ENCODE results near the gene FGF3. TPM values are rescaled to one million over a fixed set of nuclear protein-coding genes. Genes with fewer than 3 reads are reported as not detected.
A peak's percentile ranks its signal among the peaks of the same experiment; 100 is the strongest.

The FGF3 gene
- total RNA-seq, 1 donor from 2014 or later, result not detected

DNA sequence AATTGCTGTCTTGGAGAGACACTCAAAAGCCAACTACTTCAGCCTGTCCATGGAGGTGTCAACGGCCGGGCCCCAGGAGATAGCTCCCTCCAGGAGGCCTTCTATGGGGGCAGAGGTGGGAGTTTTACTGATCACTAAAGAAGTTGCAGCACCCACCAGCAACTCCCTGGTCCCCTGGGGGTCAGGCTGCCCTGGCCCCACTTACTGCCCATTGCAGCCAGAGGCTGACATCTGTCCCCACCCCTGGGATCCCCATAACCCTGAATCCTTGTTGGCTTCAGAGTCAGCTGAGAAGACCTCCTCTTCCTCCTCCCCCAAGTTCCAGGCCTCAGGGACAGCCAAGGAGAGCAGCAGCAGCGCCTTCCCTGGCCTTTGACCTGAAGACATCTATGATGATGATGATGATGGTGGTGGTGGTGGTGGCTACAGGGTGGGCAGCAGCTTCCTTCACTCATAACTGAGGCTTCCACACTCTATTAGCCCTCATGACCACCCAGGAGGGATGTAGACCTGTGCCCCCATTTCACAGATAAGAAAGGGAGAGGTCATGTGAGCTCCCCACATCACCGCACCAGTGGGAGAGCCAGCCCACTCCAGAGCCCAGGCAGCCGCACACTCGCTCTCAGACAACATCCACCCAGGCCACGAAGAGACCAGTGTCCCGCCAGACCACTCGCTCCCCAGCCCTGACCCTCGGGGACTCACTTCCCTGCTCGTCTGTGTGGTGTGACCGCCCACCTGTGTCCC is 43.8 kb upstream of the FGF3 start:
- DNase-seq (ENCODE audit: low spot score), result no peak
- Mint-ChIP-seq H3K4me3 (ENCODE audit: unreplicated experiment) (no peak overlapping the region), H3K9me3 (ENCODE audit: unreplicated experiment) (no peaks in the 10 kb centered on the region), H3K4me1 (ENCODE audit: unreplicated experiment) (no peaks in the 10 kb centered on the region), H3K36me3 (ENCODE audit: low read depth, unreplicated experiment) (no peaks in the 10 kb centered on the region), H3K27me3 (ENCODE audit: unreplicated experiment) (peaks cover 6% of the 10 kb centered on the region), H3K27ac (ENCODE audit: unreplicated experiment) (peak overlapping the region; percentile 13)
- TF ChIP-seq, protein P1, sequence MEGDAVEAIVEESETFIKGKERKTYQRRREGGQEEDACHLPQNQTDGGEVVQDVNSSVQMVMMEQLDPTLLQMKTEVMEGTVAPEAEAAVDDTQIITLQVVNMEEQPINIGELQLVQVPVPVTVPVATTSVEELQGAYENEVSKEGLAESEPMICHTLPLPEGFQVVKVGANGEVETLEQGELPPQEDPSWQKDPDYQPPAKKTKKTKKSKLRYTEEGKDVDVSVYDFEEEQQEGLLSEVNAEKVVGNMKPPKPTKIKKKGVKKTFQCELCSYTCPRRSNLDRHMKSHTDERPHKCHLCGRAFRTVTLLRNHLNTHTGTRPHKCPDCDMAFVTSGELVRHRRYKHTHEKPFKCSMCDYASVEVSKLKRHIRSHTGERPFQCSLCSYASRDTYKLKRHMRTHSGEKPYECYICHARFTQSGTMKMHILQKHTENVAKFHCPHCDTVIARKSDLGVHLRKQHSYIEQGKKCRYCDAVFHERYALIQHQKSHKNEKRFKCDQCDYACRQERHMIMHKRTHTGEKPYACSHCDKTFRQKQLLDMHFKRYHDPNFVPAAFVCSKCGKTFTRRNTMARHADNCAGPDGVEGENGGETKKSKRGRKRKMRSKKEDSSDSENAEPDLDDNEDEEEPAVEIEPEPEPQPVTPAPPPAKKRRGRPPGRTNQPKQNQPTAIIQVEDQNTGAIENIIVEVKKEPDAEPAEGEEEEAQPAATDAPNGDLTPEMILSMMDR (IDR thresholded peaks at IDR 0.05; ENCODE audit: unreplicated experiment), result no peak

DNA sequence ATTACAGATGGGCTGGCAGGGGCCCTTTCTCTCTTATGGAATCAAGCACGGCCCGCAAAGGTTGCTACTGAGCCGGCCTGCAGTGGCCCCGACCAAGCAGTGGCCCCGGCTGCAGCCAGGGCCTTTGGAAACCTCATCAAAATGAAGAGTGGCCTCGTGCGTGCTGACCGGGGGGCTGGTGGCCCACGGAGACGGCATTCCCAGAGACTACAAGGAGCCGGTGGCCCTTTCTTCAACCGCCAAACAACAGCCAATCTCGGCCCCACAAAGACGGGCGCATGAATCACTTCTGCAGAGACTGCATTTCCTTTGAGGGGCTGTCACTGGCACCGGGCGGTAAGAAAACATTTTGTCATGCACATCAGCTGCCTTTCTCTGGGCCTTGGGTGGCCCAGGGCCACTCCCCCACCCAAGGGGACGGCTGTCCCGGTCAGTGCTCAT is 43.1 kb upstream of the FGF3 start:
- TF ChIP-seq, protein P1 (IDR thresholded peaks at IDR 0.05; ENCODE audit: unreplicated experiment), result no peak
- H3K27ac Mint-ChIP-seq (ENCODE audit: unreplicated experiment), result no peak overlapping the region
- DNase-seq (ENCODE audit: low spot score), result no peak
- H3K9me3 Mint-ChIP-seq (ENCODE audit: unreplicated experiment), result no peaks in the 10 kb centered on the region
- H3K4me1 Mint-ChIP-seq (ENCODE audit: unreplicated experiment), result no peaks in the 10 kb centered on the region
- no peak overlapping the region for H3K4me3 Mint-ChIP-seq (ENCODE audit: unreplicated experiment)
- H3K27me3 Mint-ChIP-seq (ENCODE audit: unreplicated experiment), result peaks cover 6% of the 10 kb centered on the region
- no peaks in the 10 kb centered on the region for H3K36me3 Mint-ChIP-seq (ENCODE audit: low read depth, unreplicated experiment)

DNA sequence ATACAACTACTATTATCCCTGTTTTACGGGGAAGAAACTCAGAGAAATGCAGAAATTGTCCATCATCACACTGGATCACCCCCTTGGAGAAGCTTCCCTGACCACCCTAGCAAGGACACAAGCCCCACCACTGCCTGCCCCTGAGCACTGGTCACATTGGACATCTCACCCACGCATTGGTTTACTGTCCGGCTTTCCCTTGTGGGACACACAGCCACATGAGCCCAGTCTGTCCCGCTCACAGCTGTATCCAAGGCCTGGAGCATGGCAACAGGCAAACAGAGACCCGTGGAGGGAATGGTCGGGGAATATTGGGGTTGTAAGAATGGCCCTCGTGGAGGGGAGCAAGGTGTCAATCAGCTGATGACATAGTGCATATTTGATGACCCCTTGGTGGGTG is 42.7 kb upstream of the FGF3 start:
- no peak overlapping the region for H3K4me3 Mint-ChIP-seq (ENCODE audit: unreplicated experiment)

DNA sequence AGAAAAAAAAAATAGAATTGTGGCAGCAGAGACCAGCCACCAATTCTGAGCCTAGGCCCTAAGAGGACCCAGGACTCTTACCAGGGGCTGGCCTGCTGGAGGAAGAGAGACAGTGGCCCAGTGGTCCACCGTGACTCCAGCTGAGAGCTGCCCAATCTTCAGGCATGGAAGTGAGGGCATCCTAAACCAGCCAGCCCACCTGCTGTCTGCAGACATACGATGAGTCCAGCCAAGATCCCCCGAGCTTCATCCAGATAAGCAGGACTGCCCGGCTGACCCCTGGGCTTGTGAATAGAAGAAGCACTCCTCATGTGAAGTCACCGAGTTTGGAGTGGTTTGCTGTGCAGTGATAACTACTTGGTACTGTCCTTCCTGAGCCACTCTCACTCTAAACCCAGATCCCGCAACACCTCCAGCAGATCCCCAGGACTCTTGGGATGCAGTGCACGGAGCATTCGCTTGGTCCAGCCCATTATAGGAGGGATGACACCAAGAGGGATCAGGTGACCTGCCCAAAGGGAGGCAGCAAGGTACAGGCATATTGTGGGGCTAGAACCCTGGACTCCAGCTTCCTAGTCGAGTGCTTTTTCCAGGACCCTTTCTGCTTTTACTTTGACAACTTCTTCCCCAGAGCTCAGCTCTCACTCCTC is 41.7 kb upstream of the FGF3 start:
- TF ChIP-seq, protein P1 (IDR thresholded peaks at IDR 0.05; ENCODE audit: unreplicated experiment), result no peak
- no peaks in the 10 kb centered on the region for H3K4me1 Mint-ChIP-seq (ENCODE audit: unreplicated experiment)
- peaks cover 3% of the 10 kb centered on the region for H3K27me3 Mint-ChIP-seq (ENCODE audit: unreplicated experiment)
- no peaks in the 10 kb centered on the region for H3K9me3 Mint-ChIP-seq (ENCODE audit: unreplicated experiment)
- no peak for DNase-seq (ENCODE audit: low spot score)
- H3K36me3 Mint-ChIP-seq (ENCODE audit: low read depth, unreplicated experiment), result no peaks in the 10 kb centered on the region
- H3K4me3 Mint-ChIP-seq (ENCODE audit: unreplicated experiment), result no peak overlapping the region
- H3K27ac Mint-ChIP-seq (ENCODE audit: unreplicated experiment), result no peak overlapping the region

More for the DNA sequence above, 42.7 kb upstream of the FGF3 start:
- TF ChIP-seq, protein P1 (IDR thresholded peaks at IDR 0.05; ENCODE audit: unreplicated experiment), result no peak
- Mint-ChIP-seq H3K27ac (ENCODE audit: unreplicated experiment) (no peak overlapping the region), H3K36me3 (ENCODE audit: low read depth, unreplicated experiment) (no peaks in the 10 kb centered on the region), H3K9me3 (ENCODE audit: unreplicated experiment) (no peaks in the 10 kb centered on the region), H3K27me3 (ENCODE audit: unreplicated experiment) (peaks cover 3% of the 10 kb centered on the region), H3K4me1 (ENCODE audit: unreplicated experiment) (no peaks in the 10 kb centered on the region)
- DNase-seq (ENCODE audit: low spot score), result no peak

DNA sequence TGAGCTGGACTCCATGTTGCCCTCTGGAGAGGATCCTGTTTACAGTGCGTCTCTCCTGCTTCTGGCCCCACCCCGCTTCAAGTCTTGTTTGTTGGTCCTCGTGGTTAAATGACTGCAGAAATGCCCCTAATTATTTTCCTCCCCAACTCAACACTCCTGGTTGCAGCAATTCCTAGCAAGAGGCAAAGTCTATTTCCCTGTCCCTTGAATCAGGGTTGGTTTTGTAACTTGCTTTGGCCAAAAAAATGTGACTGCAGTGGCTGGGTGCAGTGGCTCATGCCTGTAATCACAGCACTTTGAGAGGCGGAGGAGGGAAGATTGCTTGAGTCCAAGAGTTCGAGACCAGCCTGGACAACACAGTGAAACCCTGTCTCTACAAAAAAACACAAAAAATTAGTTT is 41.0 kb upstream of the FGF3 start:
- H3K4me1 Mint-ChIP-seq (ENCODE audit: unreplicated experiment), result no peaks in the 10 kb centered on the region
- no peak overlapping the region for H3K27ac Mint-ChIP-seq (ENCODE audit: unreplicated experiment)
- H3K36me3 Mint-ChIP-seq (ENCODE audit: low read depth, unreplicated experiment), result no peaks in the 10 kb centered on the region
- peaks cover 3% of the 10 kb centered on the region for H3K27me3 Mint-ChIP-seq (ENCODE audit: unreplicated experiment)
- no peaks in the 10 kb centered on the region for H3K9me3 Mint-ChIP-seq (ENCODE audit: unreplicated experiment)
- no peak for DNase-seq (ENCODE audit: low spot score)
- TF ChIP-seq, protein P1 (IDR thresholded peaks at IDR 0.05; ENCODE audit: unreplicated experiment), result no peak
- no peak overlapping the region for H3K4me3 Mint-ChIP-seq (ENCODE audit: unreplicated experiment)
